ENCODE results near the gene DCLK2.

Gene DCLK2

GRCh38 chr4:150217192-150217591, 138.9 kb downstream of the DCLK2 start:
- Histone ChIP-seq H2BK120ac (ENCODE audit: low read depth, low read length) (no peak overlapping the region), H3K79me1 (replicated peaks; ENCODE audit: low read length, poor library complexity, severe bottlenecking) (peaks cover 2% of the 10 kb centered on the region), H3K4me2 (ENCODE audit: low read length, poor library complexity, severe bottlenecking) (no peak overlapping the region), H3K23ac (ENCODE audit: low read length in 2 of 2) (no peak overlapping the region), H2AK5ac (ENCODE audit: low read length, severe bottlenecking) (no peak overlapping the region), H2AFZ (ENCODE audit: low read depth, low read length) (no peak overlapping the region), H3K36me3 (ENCODE audit: control insufficient read depth in 1 of 2, insufficient read depth in 2 of 2, low read depth in 1 of 2, low read length in 2 of 2) (no peaks in the 10 kb centered on the region), H3K9me3 (ENCODE audit: control insufficient read depth, low read length) (no peaks in the 10 kb centered on the region), H3K4me3 (ENCODE audit: insufficient read depth in 1 of 2, low read depth in 1 of 2, low read length in 2 of 2) (no peak overlapping the region), H3K4ac (ENCODE audit: low read depth in 1 of 2, low read length in 2 of 2) (no peak overlapping the region), H2BK12ac (ENCODE audit: low read length in 2 of 2) (no peak overlapping the region), H3K27ac (ENCODE audit: low read length, poor library complexity, severe bottlenecking) (no peak overlapping the region), H2BK5ac (ENCODE audit: low read depth, low read length, poor library complexity, severe bottlenecking) (no peak overlapping the region), H4K8ac (ENCODE audit: low read length) (no peak overlapping the region), H3K4me1 (ENCODE audit: control insufficient read depth, insufficient read depth, low read depth, low read length) (peaks cover 4% of the 10 kb centered on the region), H3K18ac (ENCODE audit: low read depth in 1 of 2, low read length in 2 of 2) (no peak overlapping the region), H3K9ac (ENCODE audit: low read length) (no peak overlapping the region), H3K27me3 (ENCODE audit: control insufficient read depth in 1 of 2, insufficient read depth in 1 of 2, low read length in 2 of 2) (no peaks in the 10 kb centered on the region), H4K91ac (ENCODE audit: low read length) (no peak overlapping the region), H2BK15ac (ENCODE audit: low read depth, poor library complexity, severe bottlenecking) (no peak overlapping the region), H3K14ac (ENCODE audit: low read length in 2 of 2) (no peak overlapping the region)
- 80% methylated on average over 1 of the region's 3 CpGs for WGBS
- DNase-seq = peak; percentile 58

- Histone ChIP-seq H3K4ac (ENCODE audit: low read depth in 1 of 2, low read length in 2 of 2) (no peak overlapping the region), H3K27me3 (ENCODE audit: control insufficient read depth in 1 of 2, insufficient read depth in 1 of 2, low read length in 2 of 2) (no peaks in the 10 kb centered on the region), H3K23ac (ENCODE audit: low read length in 2 of 2) (no peak overlapping the region), H3K36me3 (ENCODE audit: control insufficient read depth in 1 of 2, insufficient read depth in 2 of 2, low read depth in 1 of 2, low read length in 2 of 2) (no peaks in the 10 kb centered on the region), H3K9ac (ENCODE audit: low read length) (no peak overlapping the region), H3K9me3 (ENCODE audit: control insufficient read depth, low read length) (no peaks in the 10 kb centered on the region), H4K8ac (ENCODE audit: low read length) (no peak overlapping the region), H3K4me2 (ENCODE audit: low read length, poor library complexity, severe bottlenecking) (no peak overlapping the region), H3K27ac (ENCODE audit: low read length, poor library complexity, severe bottlenecking) (no peak overlapping the region), H2AK5ac (ENCODE audit: low read length, severe bottlenecking) (no peak overlapping the region), H2AFZ (ENCODE audit: low read depth, low read length) (no peak overlapping the region), H3K18ac (ENCODE audit: low read depth in 1 of 2, low read length in 2 of 2) (no peak overlapping the region), H3K14ac (ENCODE audit: low read length in 2 of 2) (no peak overlapping the region), H2BK5ac (ENCODE audit: low read depth, low read length, poor library complexity, severe bottlenecking) (no peak overlapping the region), H3K4me1 (ENCODE audit: control insufficient read depth, insufficient read depth, low read depth, low read length) (peaks cover 5% of the 10 kb centered on the region), H4K91ac (ENCODE audit: low read length) (no peak overlapping the region), H2BK12ac (ENCODE audit: low read length in 2 of 2) (no peak overlapping the region), H2BK15ac (ENCODE audit: low read depth, poor library complexity, severe bottlenecking) (no peak overlapping the region), H3K79me1 (replicated peaks; ENCODE audit: low read length, poor library complexity, severe bottlenecking) (peaks cover 2% of the 10 kb centered on the region), H2BK120ac (ENCODE audit: low read depth, low read length) (no peak overlapping the region), H3K4me3 (ENCODE audit: insufficient read depth in 1 of 2, low read depth in 1 of 2, low read length in 2 of 2) (no peak overlapping the region)
- WGBS = 97% methylated on average over 5 of the region's 8 CpGs
- DNase-seq = no peak
Observed at GRCh38 chr4:150217808-150218207, 139.6 kb downstream of the DCLK2 start.

GRCh38 chr4:150218447-150218846, 140.2 kb downstream of the DCLK2 start:
- H2BK15ac ChIP-seq (ENCODE audit: low read depth, poor library complexity, severe bottlenecking) = no peak overlapping the region
- H3K4me1 ChIP-seq (ENCODE audit: control insufficient read depth, insufficient read depth, low read depth, low read length) = peaks cover 3% of the 10 kb centered on the region
- H3K9me3 ChIP-seq (ENCODE audit: control insufficient read depth, low read length) = no peaks in the 10 kb centered on the region
- H3K18ac ChIP-seq (ENCODE audit: low read depth in 1 of 2, low read length in 2 of 2) = peak overlapping the region in 1 of 2 experiments; percentile 65
- no peak overlapping the region for H3K4ac ChIP-seq (ENCODE audit: low read depth in 1 of 2, low read length in 2 of 2)
- H3K79me1 ChIP-seq (replicated peaks; ENCODE audit: low read length, poor library complexity, severe bottlenecking) = peaks cover 2% of the 10 kb centered on the region
- H2BK5ac ChIP-seq (ENCODE audit: low read depth, low read length, poor library complexity, severe bottlenecking) = no peak overlapping the region
- no peak overlapping the region for H3K4me3 ChIP-seq (ENCODE audit: insufficient read depth in 1 of 2, low read depth in 1 of 2, low read length in 2 of 2)
- no peak overlapping the region for H2BK120ac ChIP-seq (ENCODE audit: low read depth, low read length)
- WGBS = 100% methylated on average over 1 of the region's 2 CpGs
- DNase-seq = no peak
- no peak overlapping the region for H4K91ac ChIP-seq (ENCODE audit: low read length)
- no peaks in the 10 kb centered on the region for H3K27me3 ChIP-seq (ENCODE audit: control insufficient read depth in 1 of 2, insufficient read depth in 1 of 2, low read length in 2 of 2)
- H2AK5ac ChIP-seq (ENCODE audit: low read length, severe bottlenecking) = peak overlapping the region; percentile 4
- H3K27ac ChIP-seq (ENCODE audit: low read length, poor library complexity, severe bottlenecking) = no peak overlapping the region
- H3K9ac ChIP-seq (ENCODE audit: low read length) = no peak overlapping the region
- H3K14ac ChIP-seq (ENCODE audit: low read length in 2 of 2) = peak overlapping the region in 1 of 2 experiments; percentile 86
- no peak overlapping the region for H2AFZ ChIP-seq (ENCODE audit: low read depth, low read length)
- H2BK12ac ChIP-seq (ENCODE audit: low read length in 2 of 2) = peak overlapping the region in 1 of 2 experiments; percentile 17
- peak overlapping the region in 1 of 2 experiments; percentile 67 for H3K23ac ChIP-seq (ENCODE audit: low read length in 2 of 2)
- no peak overlapping the region for H3K4me2 ChIP-seq (ENCODE audit: low read length, poor library complexity, severe bottlenecking)
- H4K8ac ChIP-seq (ENCODE audit: low read length) = no peak overlapping the region
- H3K36me3 ChIP-seq (ENCODE audit: control insufficient read depth in 1 of 2, insufficient read depth in 2 of 2, low read depth in 1 of 2, low read length in 2 of 2) = no peaks in the 10 kb centered on the region

DNA sequence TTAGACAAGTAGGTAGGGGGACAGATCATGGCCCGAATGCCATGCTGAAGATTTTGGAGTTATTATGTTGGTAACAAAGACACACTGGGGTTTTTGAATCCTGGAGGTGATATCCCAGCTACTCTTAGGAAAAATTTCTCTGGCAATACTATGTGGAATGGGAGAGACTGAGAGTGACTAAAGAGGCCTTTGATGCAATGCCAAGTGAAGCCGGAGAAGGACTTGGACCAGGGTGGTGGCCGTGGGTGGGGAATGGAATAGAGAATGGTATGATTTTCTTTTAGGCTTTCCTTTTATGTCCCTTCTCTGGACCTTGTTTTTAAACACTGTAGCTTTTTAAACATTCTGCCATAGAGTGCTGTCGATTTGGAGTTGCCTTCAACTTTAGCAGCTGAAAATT, 141.6 kb downstream of the DCLK2 start:
- Histone ChIP-seq H3K4me3 (ENCODE audit: insufficient read depth in 1 of 2, low read depth in 1 of 2, low read length in 2 of 2) (no peak overlapping the region), H3K23ac (ENCODE audit: low read length in 2 of 2) (no peak overlapping the region), H2BK15ac (ENCODE audit: low read depth, poor library complexity, severe bottlenecking) (no peak overlapping the region), H4K8ac (ENCODE audit: low read length) (no peak overlapping the region), H3K27me3 (ENCODE audit: control insufficient read depth in 1 of 2, insufficient read depth in 1 of 2, low read length in 2 of 2) (no peaks in the 10 kb centered on the region), H2BK12ac (ENCODE audit: low read length in 2 of 2) (no peak overlapping the region), H3K79me1 (replicated peaks; ENCODE audit: low read length, poor library complexity, severe bottlenecking) (peaks cover 2% of the 10 kb centered on the region), H4K91ac (ENCODE audit: low read length) (no peak overlapping the region), H3K4me2 (ENCODE audit: low read length, poor library complexity, severe bottlenecking) (no peak overlapping the region), H3K27ac (ENCODE audit: low read length, poor library complexity, severe bottlenecking) (no peak overlapping the region), H2AK5ac (ENCODE audit: low read length, severe bottlenecking) (no peak overlapping the region), H3K18ac (ENCODE audit: low read depth in 1 of 2, low read length in 2 of 2) (no peak overlapping the region), H3K14ac (ENCODE audit: low read length in 2 of 2) (no peak overlapping the region), H2BK5ac (ENCODE audit: low read depth, low read length, poor library complexity, severe bottlenecking) (no peak overlapping the region), H3K9me3 (ENCODE audit: control insufficient read depth, low read length) (no peaks in the 10 kb centered on the region), H3K36me3 (ENCODE audit: control insufficient read depth in 1 of 2, insufficient read depth in 2 of 2, low read depth in 1 of 2, low read length in 2 of 2) (no peaks in the 10 kb centered on the region), H3K9ac (ENCODE audit: low read length) (no peak overlapping the region), H3K4ac (ENCODE audit: low read depth in 1 of 2, low read length in 2 of 2) (no peak overlapping the region), H3K4me1 (ENCODE audit: control insufficient read depth, insufficient read depth, low read depth, low read length) (peaks cover 5% of the 10 kb centered on the region), H2AFZ (ENCODE audit: low read depth, low read length) (no peak overlapping the region), H2BK120ac (ENCODE audit: low read depth, low read length) (no peak overlapping the region)
- WGBS = 94% methylated on average over 4 of the region's 4 CpGs
- no peak for DNase-seq
